Stimulated activated CD4-positive, alpha-beta T cell treated with anti-CD3 and anti-CD28 coated beads, Interleukin-1b, Interleukin-23, amount 100 ng/mL, for 48 hours (primary cell): ENCODE data around the gene RNF123.
A peak's percentile ranks its signal among the peaks of the same experiment; 100 is the strongest.
"Not testable (repeated sequence)": the region's sequence is repeated elsewhere in the genome, so short reads cannot be mapped to it uniquely, and the experiment has no call there.

Experiments used
- DNase-seq: peaks from one replicate; pipeline ENCODE4 v3.0.0-alpha.2; 2020

The RNF123 gene

DNA sequence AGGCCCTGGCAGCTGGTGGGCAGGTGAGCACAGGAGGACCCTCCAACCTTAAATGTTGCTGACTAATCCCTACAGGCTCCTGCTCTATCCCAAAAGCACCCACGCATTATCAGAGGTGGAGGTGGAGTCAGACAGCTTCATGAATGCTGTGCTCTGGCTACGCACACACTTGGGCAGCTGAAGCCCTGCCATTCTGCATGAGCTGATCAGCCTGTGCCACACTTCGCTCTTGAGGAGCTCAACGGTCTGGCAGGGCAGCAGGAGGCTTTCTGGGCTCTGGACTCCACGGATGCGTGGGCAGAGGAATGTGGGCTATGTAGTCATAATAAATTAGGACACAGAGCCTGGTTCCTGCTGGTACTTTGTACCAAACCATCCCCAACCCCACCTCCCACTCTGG is 6.2 kb upstream of the RNF123 start:
- DNase-seq, result no peak

DNA sequence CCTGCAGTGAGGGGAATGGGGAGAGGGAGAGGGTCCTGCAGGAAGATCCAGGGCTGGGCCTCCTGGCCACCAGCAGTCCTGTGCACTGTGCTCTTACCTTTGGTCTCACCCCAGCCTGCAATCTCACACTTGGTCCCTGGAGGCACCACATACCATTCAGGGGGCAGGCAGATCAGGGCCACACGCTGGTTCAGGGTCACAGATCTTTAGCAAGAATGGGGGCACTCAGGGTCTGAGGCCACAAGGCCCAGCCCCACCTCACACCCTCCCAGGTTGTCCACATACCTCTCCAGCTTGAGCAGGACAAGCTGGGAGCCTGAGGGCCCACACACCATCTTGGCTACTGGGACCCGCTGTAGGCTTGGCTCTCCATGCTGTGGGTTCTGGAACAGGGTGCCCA is 4.9 kb upstream of the RNF123 start:
- DNase-seq, result not testable (repeated sequence)

DNA sequence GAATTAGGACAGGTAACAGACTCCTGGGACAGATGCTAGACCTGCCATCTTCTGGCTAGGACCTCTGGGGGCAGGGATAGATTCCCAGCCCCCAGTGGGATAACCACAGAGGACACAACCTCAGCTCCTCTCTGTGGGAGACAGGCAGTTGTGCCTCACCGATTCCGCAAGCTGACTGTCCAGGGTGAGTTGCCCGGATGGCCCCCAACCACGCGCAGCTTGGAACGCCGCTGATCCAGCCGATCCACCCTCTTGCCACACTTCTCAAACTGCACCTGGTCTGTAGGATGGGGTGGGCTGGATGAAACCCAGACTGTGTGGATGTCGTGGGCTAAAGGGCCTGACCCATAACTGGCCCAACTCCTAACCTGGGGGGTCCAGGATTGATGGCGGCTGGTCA is 4.3 kb upstream of the RNF123 start:
- DNase-seq, result not testable (repeated sequence)

DNA sequence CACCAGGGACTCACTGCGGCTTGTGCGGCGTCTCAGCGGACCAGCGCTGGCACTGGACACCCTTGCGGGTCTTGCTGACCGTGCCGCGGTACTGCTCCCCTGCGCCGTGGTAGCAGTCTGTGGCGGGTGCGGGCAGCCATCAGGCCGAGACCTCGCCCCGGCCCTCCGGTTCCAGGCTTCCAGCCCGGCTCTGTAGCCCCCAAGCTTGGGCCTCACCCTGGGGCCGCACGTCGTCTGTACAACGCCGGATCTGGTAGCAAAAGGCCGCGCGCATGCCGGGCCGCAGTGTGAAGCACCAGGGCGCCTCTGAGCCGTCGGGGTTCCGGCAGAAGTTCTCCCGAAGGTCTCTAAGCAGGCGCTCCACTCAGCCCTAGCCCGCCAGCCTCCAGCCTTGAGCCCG is 3.5 kb upstream of the RNF123 start:
- DNase-seq, result not testable (repeated sequence)

DNA sequence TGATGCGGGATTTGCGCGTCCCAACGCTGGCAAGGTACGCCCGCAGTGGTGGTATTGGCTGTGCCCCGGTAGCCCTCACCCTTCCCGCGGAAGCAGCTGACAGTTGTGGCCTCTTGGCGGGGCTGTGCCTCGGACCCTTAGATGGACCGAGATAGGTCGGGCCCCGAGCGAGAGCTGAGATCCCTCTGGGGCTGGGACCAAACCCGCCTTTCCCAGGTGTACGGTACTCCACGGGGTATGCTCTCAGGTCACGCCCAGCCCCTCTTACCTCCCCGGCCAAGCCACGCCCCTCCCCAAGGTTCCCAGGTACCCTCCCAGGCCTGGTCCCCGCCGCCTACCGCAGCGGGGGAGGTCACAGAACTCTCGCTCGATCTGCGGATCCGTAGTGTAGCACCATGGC is 3.0 kb upstream of the RNF123 start:
- DNase-seq, result not testable (repeated sequence)

DNA sequence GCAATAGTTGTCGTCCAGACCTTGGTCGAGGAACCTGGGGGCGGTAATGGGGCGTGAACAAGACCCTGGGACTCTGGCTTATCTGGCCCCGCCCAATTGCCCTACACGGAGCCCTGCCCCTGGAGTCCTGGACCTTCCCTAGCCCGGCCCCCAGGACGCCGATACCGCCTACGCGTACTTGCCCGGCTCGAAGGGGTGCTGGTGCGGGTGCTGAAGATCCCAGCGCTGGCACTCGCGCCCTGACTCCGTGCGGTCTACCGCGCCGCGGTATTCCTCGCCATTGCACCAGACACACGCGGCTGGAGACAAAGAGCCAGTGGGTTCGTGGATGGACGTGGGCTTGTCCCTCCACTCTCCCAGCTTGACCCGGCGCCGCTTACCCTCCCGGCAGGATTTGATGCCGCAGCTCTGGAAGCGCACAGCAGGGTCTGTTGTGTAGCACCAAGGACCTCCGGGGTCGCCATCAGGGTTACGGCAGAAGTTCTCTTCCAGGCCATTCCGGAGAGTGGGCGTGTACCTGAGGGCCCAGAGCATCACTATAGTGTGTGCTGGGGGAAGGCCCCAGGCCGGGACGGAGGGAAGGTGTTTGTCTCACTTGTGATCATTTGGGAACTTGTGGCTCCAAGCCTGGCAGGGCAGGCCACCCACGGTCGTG is 2.5 kb upstream of the RNF123 start:
- peak; percentile 48 for DNase-seq

DNA sequence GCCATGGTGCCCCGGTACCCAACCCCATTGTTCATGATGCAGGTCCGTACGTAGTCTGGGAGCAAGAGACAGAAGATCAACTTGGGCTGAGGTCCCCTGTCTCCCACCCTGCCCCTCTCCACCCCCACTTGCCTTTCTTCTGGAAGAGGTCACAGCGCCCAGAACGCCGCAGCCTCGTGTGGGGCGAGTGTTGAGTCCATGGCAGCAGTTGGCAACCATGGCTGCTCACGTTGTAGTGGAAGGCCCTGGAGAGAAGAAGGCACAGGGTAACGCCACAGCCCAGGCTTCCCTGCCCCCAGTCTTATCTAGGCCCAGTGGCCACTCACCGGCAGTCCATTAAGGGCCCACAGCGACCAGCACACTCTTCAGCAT is 1.9 kb upstream of the RNF123 start:
- not testable (repeated sequence) for DNase-seq

DNA sequence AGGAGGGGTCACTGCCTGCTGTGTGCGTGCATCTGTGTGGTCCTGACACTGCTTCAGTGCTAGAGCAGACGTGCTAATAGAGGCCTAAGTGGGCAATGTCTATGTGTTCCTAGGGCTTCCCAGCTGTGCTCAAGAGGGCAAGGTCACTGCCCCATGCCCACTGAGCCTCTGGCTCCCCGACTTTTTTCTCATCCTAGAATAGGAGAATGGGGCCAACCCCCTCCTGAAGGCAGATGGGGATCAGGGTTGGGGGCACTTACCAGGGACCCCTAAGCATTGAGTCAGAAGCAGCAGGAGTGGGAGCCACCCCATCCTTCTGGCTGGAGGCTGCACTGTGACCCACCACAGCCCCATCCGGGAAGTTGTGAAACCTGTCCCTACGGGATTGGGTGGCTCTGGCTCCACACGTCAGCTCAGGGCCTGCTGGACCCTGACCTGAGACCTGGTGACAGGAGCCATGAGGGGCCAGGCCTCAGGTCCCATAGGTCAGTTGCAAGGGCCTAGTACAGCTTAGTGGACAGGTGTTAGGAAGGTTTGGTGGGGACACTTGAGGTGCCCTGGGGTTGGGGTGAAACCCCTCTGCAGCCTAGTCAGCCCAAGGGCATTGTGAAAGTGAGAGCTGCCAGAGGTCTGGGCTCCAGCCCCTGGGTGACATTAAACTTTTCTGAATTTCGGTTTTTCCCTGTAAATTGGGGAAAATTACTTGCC is 865 bp upstream of the RNF123 start:
- DNase-seq, result not testable (repeated sequence)

DNA sequence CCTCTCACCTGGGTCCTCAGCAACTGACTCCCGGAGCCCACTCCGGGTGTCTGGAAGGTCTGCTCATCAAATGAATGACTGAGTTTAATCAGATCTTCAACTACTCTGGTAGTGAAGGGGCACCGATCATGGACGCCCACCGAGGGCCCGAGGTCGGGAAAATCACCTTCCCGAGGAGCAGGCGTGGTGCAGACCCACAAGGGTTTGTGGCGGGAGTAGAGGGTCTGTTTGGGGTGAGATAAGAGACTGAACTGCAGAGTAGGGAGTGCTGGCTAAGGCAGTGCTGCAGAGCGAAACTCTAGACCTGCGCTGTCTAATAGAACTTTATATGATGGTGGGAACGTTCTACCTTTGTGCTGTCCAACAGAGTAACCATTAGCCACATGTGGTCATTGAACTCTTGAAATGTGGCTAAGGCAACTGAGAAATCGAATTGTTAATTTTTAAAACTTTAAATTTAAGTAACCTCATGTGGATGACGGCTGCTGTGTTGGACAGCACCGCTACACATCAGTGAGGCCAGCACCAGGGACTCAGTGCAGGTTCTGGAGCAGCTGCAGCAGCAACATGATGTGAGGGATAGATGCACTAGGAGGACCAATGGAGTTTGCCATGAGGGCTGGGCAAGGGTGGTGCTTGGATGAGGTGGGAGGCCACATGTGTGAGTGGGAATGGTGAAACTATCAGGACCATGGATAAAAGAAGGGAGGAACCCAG is 709 bp downstream of the RNF123 start:
- not testable (repeated sequence) for DNase-seq

DNA sequence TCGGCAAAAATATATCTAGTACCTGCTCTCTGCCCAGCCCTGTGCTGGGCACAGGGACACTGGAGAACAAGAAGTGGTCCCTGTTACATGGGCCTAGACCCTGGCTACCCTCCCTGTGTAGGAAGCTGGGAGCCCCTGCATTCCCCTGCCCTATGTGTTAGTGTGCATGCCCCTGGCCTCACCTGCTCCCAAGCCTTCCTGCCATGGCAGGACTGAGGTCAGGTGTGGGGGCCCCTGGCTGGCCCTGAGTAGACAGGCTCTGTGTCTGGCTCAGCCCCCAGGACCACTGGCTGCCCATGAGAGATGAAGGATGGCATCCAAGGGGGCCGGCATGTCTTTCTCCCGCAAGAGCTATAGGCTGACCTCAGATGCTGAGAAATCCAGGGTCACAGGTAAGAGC is 1.5 kb downstream of the RNF123 start:
- not testable (repeated sequence) for DNase-seq

DNA sequence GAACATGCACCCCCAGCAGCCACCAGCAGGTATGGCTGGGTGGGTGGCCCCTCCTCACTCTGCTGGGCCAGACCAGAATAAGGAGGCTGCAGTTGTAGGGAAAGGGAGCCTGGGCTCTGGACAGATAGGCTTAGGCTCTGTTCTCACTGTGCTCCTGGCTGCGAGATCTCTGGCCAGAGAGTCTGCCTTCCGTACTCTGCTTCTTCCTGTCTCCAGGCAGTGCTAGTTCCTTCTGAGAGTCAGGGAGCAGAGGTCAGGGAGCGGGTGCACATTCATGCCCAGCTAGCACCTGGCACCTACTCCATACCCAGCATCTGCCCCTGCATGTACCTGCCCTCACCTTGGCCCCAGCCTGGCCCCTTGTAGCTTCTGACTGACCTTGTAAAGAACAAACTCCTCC is 2.1 kb downstream of the RNF123 start:
- not testable (repeated sequence) for DNase-seq

DNA sequence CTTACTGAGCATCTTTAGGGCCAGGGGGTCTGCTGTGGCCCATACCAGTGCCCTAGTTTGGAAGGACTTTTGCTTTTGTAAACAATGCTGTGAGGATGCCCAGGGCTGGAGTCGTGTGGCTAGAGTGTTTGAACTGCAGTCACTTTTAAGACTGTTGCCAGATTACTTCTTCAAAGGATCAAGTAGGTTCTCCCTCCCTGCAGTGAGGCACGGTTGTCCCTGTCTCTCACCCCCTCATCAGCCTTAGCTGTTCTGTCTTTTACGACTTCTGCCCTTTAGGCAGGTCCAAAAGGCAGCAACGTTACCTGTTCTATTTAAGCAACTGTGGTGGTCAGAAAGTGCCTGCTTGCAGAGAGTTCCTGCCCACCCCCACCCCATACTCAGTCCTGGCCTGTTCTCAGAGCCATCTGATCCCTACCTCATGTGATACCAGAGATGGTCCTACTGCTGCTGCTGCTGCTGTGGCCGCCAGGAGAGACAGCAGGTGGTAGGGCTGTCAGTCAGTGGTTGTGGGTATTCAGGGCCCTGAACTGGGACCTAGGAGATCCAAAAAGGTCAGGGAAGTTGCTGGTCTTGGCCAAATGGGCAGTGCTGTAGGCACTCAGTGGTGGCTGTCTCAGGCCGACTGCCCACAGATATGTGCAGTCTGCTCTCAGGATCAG is 5.2 kb downstream of the RNF123 start:
- not testable (repeated sequence) for DNase-seq

DNA sequence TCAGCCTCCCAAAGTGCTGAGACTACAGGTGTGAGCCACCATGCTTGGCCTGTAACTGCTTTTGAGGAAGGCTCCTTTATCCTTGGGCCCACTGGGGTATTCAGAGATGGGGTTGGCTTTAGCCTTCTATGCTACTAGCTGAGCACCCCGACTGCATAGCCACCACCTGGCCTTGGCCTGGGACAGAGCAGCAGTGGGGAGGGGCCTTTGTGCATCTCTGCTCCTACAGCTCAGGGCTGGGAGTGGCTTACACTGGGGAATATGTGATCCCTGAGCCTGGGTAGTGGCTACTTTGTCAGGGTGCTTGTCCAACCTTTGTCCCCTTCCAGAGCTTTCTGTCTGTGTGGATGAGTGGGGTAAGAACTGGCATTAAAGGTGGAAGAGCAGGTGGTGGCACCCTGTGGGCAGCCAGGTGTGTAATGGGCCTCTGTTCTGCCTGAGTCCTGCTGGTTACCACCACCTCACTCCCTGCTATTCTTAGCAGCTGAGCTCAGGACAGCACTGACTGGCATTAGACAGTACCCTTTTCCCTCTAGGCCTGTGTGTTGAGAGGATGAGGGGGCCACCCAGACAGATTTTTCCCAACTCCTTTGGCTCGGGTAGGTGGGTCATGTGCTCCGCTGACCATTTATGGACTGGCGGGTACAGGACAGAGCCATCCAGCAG is 6.1 kb downstream of the RNF123 start:
- DNase-seq, result not testable (repeated sequence)

DNA sequence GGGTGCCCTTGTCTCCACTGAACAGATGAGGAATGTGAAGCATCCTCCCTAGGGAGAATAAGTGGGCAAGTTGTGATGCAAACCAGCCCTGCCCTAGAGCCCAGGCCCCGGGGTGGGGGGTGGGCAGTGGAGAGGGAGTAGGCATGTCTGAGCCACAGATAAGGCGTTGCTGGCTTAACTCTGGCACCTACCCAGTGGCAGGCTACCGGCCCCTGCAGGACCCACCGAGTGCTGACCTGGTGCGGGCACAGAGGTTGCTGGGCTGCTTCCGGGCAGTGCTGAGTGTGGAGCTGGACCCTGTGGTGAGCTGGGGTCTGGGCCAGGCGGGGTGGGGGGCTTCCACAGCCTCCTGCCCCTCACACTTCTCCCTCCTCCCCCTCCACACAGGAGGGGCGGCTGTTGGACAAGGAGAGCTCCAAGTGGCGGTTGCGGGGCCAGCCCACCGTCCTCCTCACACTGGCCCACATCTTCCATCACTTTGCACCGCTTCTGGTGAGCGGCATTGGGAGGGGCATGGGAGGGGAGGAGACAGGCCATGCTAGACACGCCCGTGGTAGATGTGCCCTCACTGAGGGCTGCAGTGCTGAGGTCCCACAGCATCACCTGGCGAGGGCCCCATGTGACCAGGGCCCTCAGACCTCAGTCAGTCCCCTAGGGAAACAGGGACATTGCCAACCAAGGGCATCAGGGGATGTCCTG is 10.1 kb downstream of the RNF123 start:
- no peak for DNase-seq

DNA sequence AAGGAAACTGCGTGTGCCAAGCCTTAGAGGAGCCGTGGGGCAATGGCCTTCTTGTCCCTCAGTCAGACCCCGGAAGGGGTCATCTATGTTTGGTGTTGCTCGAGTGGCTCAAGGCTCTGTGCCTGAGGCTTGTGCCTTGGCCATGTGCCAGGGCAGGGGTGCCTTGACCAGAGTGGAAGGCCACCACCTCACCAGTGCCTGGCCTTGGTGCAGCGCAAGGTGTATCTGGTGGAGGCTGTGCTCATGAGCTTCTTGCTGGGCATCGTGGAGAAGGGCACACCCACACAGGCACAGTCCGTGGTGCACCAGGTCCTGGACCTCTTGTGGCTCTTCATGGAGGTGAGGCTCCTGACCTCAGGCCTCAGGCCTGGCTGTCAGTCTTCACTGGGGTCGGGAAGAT is 10.7 kb downstream of the RNF123 start:
- DNase-seq, result no peak

DNA sequence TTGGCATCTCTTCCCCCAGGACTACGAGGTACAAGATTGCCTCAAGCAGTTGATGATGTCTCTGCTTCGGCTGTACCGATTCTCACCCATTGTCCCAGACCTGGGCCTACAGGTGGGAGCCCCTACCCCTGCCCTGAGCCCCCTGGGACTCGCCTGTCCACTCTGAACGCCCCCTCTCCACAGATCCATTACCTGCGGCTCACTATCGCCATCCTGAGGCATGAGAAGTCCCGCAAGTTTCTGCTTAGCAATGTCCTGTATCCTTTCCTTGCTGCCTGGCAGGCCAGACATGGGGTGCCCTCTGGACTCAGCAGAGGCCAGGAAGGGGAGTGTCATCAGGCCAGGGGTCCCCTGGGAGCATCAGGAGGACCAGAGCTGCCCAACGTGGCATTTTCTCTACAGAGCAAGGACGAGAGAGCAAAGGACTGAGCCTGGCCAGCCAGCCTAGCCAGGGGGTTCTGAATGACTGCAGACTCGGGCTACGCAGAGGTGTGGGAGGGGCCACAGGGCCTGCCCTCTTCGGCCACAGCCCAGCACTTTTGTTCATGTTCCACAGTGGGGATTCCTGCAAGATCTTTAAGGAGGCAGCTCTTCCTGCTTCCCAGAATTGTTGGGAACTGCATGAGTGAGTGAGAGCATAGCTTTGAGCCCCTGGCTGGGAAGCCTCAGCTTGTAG is 11.2 kb downstream of the RNF123 start:
- no peak for DNase-seq

DNA sequence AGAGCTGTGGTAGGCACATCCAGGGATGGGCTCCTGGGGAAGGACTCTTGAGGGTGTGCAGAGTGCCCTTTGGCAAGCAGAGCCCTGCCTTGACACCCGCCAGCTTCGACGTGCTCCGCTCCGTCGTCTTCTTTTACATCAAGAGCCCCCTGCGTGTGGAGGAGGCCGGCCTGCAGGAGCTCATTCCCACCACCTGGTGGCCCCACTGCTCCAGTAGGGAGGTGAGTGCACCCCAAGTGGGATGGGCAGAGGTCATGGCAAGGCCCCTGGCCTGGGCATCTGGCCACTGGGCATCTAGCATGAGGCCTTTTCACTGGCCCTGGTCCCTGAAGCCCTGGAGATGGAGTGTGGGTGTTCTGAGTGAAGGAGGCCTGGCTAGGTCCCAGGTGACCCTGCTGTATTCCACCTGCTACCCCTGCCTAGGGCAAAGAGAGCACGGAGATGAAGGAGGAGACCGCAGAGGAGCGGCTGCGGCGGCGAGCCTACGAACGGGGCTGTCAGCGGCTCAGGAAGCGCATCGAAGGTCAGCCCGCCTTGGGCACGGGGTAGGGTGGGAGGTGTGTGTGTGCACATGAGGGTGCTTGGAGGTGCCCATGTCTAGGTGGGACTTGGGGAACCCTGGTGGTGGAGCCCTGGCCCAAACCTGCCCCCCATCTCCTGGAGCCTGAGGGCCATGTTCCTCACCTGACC is 12.2 kb downstream of the RNF123 start:
- DNase-seq, result no peak

DNA sequence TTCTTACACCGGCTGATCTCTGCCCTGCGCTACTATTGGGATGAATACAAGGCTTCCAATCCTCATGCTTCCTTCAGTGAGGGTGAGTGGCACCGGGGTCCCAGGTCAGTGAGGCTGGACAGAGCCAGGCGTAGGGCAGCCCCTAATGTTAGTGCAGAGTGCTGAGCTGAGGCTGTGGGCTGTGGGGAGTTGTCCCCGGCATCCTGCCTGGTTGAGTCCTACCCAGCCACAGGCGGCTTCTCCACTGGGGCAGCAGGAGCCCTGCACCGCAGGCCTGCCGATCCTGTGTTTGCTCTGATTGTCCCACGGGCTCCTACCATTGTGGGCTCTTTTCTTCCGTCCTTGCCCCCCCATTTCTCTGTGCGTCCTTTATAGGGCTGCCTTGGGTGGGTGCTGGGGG is 13.3 kb downstream of the RNF123 start:
- DNase-seq, result no peak

DNA sequence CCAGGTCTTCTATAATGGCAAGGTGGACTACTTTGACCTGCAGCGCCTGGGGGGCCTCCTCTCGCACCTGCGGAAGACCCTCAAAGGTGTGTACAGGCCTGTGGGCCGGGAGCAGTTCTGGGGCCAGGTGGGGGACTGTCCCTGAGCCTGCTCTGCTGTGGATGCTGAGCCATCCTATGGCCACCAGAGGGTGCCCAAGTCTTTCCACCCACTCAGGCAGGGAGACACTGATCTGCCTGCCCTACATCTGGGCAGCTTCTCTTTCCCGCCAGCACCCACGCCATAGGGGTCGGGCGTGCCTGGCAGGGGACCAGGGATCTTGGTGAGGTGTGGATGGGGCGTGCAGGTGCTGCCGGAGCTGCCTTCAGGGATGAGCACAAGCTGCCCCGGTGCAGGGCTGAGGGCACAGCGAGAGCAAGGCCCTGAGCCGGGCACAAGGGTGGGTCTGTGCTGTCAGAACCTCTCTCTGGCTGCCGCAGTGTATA is 14.1 kb downstream of the RNF123 start:
- DNase-seq, result peak; percentile 70

DNA sequence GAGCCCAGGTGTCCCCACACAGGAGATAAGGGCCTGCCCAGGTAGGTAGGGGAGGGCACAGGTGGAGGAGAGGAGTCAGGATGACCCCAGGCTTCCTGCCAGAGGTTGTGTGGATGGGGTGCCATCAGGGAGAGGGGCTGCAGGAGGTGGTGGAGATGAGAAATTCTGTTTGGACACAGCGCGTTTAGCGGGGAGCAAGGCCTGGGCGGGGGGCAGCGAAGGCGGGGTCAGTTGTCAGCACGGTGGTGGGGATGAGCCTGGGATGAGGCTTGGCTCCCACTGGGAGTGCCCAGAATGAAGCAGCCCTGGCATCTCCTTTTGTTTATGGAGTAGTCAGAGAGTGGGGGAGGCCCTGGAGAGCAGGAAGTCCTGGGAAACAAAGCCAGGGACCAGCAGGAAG is 14.6 kb downstream of the RNF123 start:
- DNase-seq, result no peak

DNA sequence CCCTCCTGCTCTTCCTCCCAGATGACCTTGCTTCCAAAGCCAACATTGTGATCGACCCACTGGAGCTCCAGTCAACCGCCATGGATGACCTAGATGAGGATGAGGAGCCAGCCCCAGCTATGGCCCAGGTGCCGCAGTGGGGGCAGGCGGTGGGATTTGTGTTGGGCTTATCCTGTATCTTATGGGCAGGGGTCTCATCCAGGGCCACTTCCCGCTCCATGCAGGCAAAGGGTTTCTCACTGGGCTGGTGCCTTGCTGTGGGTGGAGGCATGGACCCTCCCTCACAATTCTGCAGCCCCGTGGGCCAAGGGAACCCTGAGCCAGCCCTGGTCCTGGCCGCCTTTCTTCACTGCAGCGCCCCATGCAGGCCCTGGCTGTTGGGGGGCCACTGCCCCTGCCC is 15.3 kb downstream of the RNF123 start:
- no peak for DNase-seq
